Immature natural killer cell (primary cell): Measurements from ENCODE around the gene SPRED2. TPM values are rescaled to one million over a fixed set of nuclear protein-coding genes. Genes with fewer than 3 reads are reported as not detected.
A peak's percentile ranks its signal among the peaks of the same experiment; 100 is the strongest.

ENCODE experiments used
- DNase-seq, 3 donors: peaks; one replicate each; pipeline ENCODE4 v3.0.0; 2022; ENCODE audit warnings: mixed read lengths in 1 of 3
- H3K27ac Mint-ChIP-seq, 6 donors: one replicate each; pipeline ENCODE4 v1.8.0; 2020; ENCODE audit warnings: mixed read lengths in 6 of 6, mild to moderate bottlenecking in 5 of 6, inconsistent platforms in 4 of 6, moderate library complexity in 3 of 6
- H3K27me3 Mint-ChIP-seq, 3 donors: one replicate each; pipeline ENCODE4 v1.8.0; 2020 to 2021; ENCODE audit warnings: low read depth in 3 of 3, mild to moderate bottlenecking in 3 of 3, mixed read lengths in 3 of 3, moderate library complexity in 3 of 3, inconsistent platforms in 1 of 3
- H3K36me3 Mint-ChIP-seq, 3 donors: one replicate each; pipeline ENCODE4 v1.8.0; 2020; ENCODE audit warnings: mixed read lengths in 3 of 3, inconsistent platforms in 2 of 3, mild to moderate bottlenecking in 2 of 3
- H3K4me1 Mint-ChIP-seq, 2 donors: one replicate each; pipeline ENCODE4 v1.8.0; 2020; ENCODE audit warnings: inconsistent platforms in 2 of 2, mild to moderate bottlenecking in 2 of 2, mixed read lengths in 2 of 2, moderate library complexity in 1 of 2
- H3K4me3 Mint-ChIP-seq, 5 donors: one replicate each; pipeline ENCODE4 v1.8.0; 2020; ENCODE audit warnings: mild to moderate bottlenecking in 5 of 5, mixed read lengths in 5 of 5, inconsistent platforms in 3 of 5, moderate library complexity in 3 of 5
- H3K9me3 Mint-ChIP-seq, 6 donors: one replicate each; pipeline ENCODE4 v1.8.0; 2020; ENCODE audit warnings: mild to moderate bottlenecking in 6 of 6, mixed read lengths in 6 of 6, inconsistent platforms in 4 of 6, moderate library complexity in 3 of 6
- polyA plus RNA-seq, 3 donors: library from polyadenylated mRNA; unstranded; fragments of 300-500 nt; fragmentation: Illumina TruSeq; gene quantifications; one replicate each; pipeline ENCODE4 v1.2.3, GENCODE V29; 2021

The SPRED2 gene
- polyA plus RNA-seq, 3 donors from 2014 or later: 0.67 to 1.4 TPM; not detected in 1

DNA sequence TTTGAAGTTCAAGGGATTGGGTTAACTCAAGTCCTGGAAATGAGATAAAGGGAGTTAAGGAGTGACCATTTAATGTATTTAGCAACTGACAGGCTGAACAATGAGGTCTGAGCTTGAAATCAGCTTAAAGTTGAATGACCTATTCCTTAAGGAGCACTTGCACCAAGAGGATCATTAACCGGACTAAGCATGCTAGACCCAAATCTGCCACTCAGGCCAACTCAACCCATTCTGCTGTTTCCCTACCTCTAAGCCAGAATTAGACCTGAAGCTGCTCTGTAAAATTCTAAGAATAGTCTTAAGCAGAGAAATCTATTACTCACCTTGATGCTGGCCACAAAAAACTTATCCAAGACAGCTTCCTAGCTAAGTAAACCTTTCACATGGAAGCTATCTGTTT, 59.8 kb downstream of the SPRED2 start:
- DNase-seq: no peak
- Mint-ChIP-seq H3K4me3 (no peak overlapping the region), H3K4me1 (peaks cover 0 to 9% of the 10 kb centered on the region in 2 donors), H3K27me3 (peaks cover 0 to 3% (median 0%) of the 10 kb centered on the region in 3 donors), H3K9me3 (no peaks in the 10 kb centered on the region), H3K36me3 (no peaks in the 10 kb centered on the region), H3K27ac (no peak overlapping the region)

DNA sequence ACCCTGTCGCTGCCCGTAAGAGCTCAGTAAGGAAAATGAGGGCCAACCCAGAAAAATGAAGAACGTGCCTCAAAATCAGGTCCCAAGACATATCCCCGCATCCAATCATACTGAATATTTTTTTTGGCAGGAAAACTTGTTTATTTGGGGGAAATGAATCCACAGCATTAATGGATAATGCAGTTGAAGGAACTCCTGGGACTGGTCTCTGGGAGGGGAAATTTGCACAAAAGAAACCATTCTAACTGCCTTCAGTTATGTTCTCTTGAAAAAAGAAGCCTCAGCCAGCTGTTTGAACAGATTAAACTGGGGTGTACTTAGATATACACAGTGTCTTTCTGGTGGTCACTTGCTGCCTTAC, 61.3 kb downstream of the SPRED2 start:
- Mint-ChIP-seq H3K9me3 (no peaks in the 10 kb centered on the region), H3K4me3 (no peak overlapping the region), H3K27me3 (no peaks in the 10 kb centered on the region), H3K27ac (no peak overlapping the region), H3K36me3 (no peaks in the 10 kb centered on the region), H3K4me1 (no peaks in the 10 kb centered on the region)
- no peak for DNase-seq

DNA sequence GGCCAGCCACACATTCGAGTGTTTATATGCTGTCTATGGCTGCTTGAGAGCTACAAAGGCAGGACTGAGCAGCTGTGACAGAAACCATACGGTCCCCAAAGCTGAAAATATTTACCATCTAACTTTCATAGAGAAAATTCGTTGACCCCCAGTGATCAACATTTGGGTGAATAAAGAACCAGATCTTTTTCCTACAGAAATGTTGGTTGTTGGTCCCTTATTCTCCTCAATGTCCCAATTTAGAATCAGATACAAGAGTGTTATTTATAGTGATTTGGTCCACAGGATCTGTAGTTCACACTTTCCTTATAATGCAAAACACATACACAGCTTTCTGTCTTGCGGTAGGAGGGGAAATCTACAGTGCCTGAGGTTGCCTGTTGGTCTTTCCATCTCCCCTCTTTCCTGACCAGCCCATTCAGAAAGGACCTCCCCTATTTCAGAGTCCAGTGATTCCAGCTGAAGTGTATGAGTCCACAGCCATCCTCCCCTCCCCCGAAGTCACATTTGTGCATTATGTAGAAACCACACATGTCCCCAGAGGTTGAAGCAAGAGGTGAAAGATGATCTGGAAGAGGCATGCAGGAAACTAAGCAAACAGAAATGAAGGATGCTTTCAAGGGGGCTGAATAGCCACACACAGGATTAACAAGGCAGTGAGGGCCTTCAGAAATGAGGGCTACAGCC, 61.9 kb downstream of the SPRED2 start:
- no peak overlapping the region for H3K27ac Mint-ChIP-seq
- no peak overlapping the region for H3K4me3 Mint-ChIP-seq
- DNase-seq: no peak
- H3K9me3 Mint-ChIP-seq: no peaks in the 10 kb centered on the region
- H3K4me1 Mint-ChIP-seq: no peaks in the 10 kb centered on the region
- no peaks in the 10 kb centered on the region for H3K27me3 Mint-ChIP-seq
- no peaks in the 10 kb centered on the region for H3K36me3 Mint-ChIP-seq

DNA sequence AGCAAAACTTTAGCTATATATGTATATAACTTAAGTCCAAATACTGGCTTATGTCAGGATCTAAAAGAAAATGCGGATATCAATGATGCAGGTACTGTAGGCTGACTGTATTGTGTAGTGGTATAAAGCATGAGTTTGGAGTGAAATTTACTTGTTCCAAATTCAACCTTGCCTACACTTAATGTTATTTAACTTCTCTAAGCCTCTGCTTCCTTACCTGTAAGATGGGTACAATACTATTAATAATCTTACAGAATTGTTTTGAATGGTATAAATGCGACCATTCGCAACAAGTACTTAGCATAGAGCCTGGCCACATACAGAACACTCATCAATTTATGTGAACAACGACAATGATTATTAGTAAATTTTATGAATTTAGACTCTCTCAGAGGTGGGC, 62.4 kb downstream of the SPRED2 start:
- Mint-ChIP-seq H3K9me3 (no peaks in the 10 kb centered on the region), H3K4me3 (no peak overlapping the region), H3K27me3 (no peaks in the 10 kb centered on the region), H3K4me1 (no peaks in the 10 kb centered on the region), H3K27ac (no peak overlapping the region), H3K36me3 (no peaks in the 10 kb centered on the region)
- no peak for DNase-seq

DNA sequence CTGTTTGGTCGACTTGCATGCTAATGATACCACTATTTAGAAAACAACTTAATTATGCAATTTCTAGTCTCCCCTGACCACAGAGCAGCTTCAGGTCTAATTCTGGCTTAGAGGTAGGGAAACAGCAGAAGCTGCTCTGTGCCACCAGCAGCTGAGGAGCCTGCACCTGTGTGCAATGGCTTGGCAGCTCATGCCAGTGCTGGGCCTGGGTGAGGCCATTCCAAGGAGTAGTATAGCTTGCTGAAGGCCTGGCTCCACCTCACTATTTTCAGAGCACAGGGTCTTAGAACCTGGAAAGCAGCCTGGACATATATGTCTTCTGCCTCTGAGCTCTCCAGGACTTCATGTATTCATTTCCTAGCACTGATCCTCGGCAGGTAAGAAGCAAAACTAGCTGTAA, 62.8 kb downstream of the SPRED2 start:
- no peak overlapping the region for H3K27ac Mint-ChIP-seq
- H3K4me1 Mint-ChIP-seq: no peaks in the 10 kb centered on the region
- H3K4me3 Mint-ChIP-seq: no peak overlapping the region
- H3K9me3 Mint-ChIP-seq: no peaks in the 10 kb centered on the region
- no peaks in the 10 kb centered on the region for H3K36me3 Mint-ChIP-seq
- DNase-seq: no peak
- no peaks in the 10 kb centered on the region for H3K27me3 Mint-ChIP-seq

DNA sequence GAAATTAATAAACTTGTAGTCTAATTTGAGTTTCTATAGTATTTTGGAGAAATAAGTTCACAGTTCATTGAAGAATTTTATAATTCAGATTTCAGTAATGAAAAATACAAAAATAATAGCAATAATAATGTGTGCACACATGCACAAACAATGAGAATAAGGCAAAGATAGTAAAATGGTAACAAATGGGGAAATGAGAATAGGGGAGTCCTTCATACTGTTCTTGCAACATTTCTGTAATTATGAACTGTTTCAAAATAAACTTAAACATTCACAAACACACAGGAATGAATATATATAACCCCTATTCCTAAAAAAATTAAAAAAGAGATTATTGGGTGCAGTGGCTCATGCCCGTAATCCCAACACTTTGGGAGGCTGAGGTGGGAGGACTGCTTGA, 63.9 kb downstream of the SPRED2 start:
- DNase-seq: no peak
- H3K36me3 Mint-ChIP-seq: no peaks in the 10 kb centered on the region
- no peaks in the 10 kb centered on the region for H3K27me3 Mint-ChIP-seq
- H3K9me3 Mint-ChIP-seq: no peaks in the 10 kb centered on the region
- H3K27ac Mint-ChIP-seq: no peak overlapping the region
- H3K4me3 Mint-ChIP-seq: no peak overlapping the region
- no peaks in the 10 kb centered on the region for H3K4me1 Mint-ChIP-seq

DNA sequence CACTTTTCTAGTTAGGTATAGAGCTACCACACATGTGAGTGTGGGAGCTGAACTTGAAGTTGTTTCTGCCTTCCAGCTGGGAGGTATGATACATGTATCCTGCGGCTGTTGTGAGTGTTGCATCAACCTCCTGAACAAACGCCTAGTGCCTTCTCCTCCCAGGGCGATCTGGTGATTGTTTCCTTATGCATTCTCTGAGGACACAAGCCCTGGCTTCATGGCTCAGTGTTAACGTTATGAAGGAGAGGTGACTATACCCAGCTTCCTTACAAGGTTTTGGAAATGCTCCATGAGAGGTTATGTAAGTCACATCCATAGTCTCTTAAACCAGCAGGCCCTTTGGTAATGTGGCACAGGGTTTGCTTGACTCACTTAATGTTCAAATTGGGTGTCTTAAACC, 64.9 kb downstream of the SPRED2 start:
- Mint-ChIP-seq H3K9me3 (no peaks in the 10 kb centered on the region), H3K4me3 (no peak overlapping the region), H3K27me3 (no peaks in the 10 kb centered on the region), H3K36me3 (no peaks in the 10 kb centered on the region), H3K4me1 (no peaks in the 10 kb centered on the region), H3K27ac (no peak overlapping the region)
- no peak for DNase-seq

DNA sequence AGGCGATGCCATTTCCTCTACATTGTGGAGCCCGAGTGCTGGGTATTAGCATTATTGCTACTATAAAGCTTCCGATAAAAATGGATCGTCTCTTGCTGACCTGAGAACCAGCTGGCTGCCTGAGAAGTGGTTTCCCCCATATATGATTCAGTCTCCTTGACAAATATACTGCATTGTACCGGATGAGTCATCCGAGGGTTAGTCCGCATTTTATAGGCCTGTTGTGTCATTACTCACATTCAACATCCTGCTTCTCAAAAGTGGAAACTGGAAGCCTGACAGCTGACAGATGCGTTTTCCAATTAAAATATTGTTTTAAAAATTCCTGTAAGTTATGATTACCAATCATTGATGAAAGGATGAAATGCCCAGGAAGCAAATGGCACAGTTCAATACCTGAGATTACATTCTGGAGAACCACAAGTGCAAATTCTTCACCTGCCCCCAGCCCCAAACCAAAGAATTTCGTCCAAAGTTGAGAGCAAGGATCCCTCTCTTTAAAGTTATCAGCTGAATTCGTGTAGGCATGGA, 65.7 kb downstream of the SPRED2 start:
- H3K36me3 Mint-ChIP-seq: no peaks in the 10 kb centered on the region
- no peaks in the 10 kb centered on the region for H3K4me1 Mint-ChIP-seq
- no peaks in the 10 kb centered on the region for H3K9me3 Mint-ChIP-seq
- peak overlapping the region in 1 of 5 donors; percentile 57 for H3K4me3 Mint-ChIP-seq
- H3K27me3 Mint-ChIP-seq: no peaks in the 10 kb centered on the region
- DNase-seq: peak in 1 of 3 donors; percentile 7
- no peak overlapping the region for H3K27ac Mint-ChIP-seq

DNA sequence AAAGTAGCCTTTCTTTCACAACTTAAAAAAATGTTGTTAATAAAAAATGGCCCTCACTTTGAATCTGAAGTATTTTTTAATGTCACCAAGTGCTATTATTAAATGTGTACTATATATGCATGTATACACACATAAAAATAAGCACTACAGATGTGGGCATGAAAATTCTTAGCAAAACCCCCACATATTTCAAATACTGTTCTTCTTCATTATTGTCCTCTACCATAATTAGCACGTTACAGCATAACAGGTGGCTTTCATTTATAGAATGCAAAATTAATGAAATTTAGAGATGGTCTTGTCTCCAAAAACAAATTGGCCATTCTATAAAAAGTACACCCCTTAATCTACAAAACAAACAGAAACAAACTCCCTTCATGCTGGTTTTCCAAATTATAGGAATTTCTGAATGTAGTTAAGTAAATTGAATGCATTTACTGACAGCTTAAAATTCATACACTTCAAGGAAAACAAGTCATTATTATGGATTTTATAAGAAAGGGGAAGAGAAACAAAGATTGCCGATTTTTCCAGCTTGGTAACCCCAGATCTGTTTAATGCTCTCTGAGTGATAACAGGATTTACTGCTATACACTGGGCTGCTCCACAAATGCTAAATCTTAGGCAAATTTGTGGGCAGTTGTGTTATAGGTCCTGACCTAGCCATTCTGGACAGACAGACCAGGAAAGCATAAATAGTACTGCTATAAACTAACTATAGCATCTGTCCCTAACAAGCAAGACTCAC, 67.2 kb downstream of the SPRED2 start:
- Mint-ChIP-seq H3K27me3 (no peaks in the 10 kb centered on the region), H3K9me3 (no peaks in the 10 kb centered on the region), H3K36me3 (no peaks in the 10 kb centered on the region), H3K27ac (no peak overlapping the region), H3K4me1 (no peaks in the 10 kb centered on the region), H3K4me3 (no peak overlapping the region)
- no peak for DNase-seq

DNA sequence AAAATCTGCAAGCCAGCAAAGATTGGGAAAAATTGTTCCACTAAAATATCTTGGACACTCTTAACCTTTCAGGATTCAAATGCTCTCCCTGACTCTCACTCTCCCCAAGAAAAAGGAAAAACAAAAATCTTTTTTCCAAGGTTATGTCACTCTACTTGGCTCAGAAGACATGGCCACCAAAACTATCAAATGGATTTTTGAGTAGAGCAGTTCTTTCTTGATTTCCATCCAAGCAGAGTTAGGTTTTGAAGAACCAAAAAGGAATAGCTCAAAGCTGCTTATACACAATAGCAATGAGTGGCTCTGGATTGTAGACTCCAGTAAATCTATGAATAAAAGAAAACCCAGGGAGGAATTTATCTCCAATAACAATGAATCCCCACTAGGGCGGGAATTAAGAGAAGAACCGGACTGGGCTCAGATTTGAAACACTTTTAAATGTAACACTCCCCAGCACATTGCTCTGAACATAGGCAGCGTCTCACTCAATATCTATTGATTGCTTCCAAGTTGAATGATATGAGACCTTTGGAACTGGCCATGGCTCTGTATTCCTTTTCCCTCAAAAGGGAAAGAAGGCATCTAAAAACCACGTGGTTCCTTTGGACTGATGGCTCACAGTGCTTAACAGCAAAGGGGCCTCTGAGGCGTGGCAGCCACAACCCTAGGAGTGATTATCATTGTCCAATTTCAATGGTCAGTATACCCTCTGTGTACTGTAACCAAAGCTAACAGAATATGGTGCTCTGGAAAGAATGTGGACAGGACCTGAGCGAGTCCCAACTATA, 68.3 kb downstream of the SPRED2 start:
- no peak for DNase-seq
- H3K27me3 Mint-ChIP-seq: no peaks in the 10 kb centered on the region
- H3K4me1 Mint-ChIP-seq: no peaks in the 10 kb centered on the region
- no peaks in the 10 kb centered on the region for H3K36me3 Mint-ChIP-seq
- no peaks in the 10 kb centered on the region for H3K9me3 Mint-ChIP-seq
- H3K27ac Mint-ChIP-seq: no peak overlapping the region
- no peak overlapping the region for H3K4me3 Mint-ChIP-seq

DNA sequence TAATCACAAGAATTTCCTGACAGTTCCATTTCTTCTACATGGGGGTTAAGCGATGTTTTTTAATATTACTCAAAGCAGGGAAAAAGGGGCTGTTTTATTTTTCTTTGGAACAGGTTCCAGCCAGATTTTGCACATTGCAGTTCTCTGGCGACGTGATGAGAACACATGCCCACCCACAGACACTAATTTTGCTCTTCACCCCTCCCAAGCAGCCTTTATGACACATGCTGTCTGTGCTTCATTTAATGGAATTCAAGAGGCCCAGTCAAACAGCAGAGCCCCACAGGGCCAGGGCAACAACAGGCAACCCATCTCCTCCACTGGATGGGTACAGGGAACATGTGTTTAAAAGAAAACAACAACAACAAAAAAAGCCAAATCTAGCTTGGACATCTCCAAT, 70.8 kb downstream of the SPRED2 start:
- Mint-ChIP-seq H3K4me1 (peaks cover 3 to 11% of the 10 kb centered on the region in 2 donors), H3K27ac (no peak overlapping the region), H3K36me3 (no peaks in the 10 kb centered on the region), H3K9me3 (no peaks in the 10 kb centered on the region), H3K4me3 (no peak overlapping the region), H3K27me3 (no peaks in the 10 kb centered on the region)
- DNase-seq: no peak

DNA sequence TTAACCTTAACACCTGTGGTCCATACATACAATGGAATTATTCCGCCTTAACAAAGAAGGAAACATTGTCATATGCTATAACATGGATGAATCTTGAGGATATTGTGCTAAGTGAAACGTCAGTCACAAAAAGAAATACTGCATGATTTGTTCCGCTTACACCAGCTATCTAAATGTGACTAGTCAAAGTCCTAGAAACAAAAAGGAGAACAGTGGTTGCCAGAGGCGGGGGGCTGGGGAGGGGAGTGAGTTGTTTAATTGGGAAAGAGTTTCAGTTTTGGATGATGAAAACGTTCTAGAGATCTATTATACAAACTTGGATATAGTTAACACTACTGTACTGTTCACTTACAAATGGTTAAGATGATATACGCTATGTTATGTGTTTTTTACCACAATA, 72.0 kb downstream of the SPRED2 start:
- H3K27me3 Mint-ChIP-seq: no peaks in the 10 kb centered on the region
- no peaks in the 10 kb centered on the region for H3K9me3 Mint-ChIP-seq
- no peak overlapping the region for H3K4me3 Mint-ChIP-seq
- H3K36me3 Mint-ChIP-seq: no peaks in the 10 kb centered on the region
- H3K27ac Mint-ChIP-seq: no peak overlapping the region
- DNase-seq: no peak
- H3K4me1 Mint-ChIP-seq: peaks cover 3 to 11% of the 10 kb centered on the region in 2 donors

DNA sequence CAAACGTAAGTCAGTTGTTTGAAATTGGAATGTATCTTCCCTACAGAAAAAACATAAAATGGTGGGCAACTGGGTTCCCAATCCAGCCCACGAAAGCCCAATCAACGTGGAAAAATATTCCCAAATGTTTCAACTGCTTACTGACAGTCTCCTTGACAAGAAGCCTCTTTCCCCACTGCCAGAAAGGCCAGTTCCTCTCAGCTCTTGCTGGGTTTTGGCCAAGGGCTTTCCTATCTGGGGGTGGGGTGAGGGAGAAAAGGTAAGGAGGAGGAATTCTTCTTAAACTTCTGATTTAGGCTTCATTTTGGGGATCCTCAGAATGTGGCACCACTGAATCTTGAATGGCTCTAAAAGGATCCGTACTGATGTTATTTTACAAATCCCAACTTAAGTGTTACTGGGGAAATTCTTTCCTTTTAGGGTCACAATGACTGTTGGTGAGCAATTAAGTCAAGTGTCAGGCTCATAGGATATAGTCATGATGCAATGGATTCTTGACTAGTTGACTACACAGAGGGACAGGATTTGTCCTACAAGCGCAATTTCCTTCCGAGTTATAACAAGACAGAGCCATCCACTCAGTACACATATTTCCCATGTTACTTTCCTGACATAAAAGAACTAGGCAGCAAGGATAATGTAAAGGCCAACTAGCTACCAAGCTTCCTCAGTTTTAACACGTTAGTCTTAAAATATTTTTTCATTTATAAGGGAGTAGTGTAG, 73.6 kb downstream of the SPRED2 start:
- Mint-ChIP-seq H3K36me3 (no peaks in the 10 kb centered on the region), H3K4me1 (peaks cover 3 to 11% of the 10 kb centered on the region in 2 donors), H3K27me3 (peaks cover 0 to 2% (median under 1%) of the 10 kb centered on the region in 3 donors), H3K4me3 (no peak overlapping the region), H3K27ac (no peak overlapping the region), H3K9me3 (no peaks in the 10 kb centered on the region)
- no peak for DNase-seq

DNA sequence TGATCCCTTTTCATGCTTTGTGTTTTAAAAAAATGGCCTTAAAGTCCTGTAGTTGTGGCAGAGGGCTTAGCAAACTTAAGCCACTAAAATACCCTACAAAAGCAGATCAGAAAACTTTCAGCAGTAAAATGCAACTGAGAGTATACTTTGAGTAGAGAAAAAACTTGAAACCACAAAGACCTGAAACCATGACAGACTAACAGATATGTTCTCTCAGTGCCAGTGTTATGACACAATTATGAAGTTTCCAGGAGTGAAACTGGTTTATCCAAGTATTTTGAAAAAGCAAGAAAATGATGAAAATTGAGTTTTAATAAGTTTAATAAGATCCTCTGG, 74.5 kb downstream of the SPRED2 start:
- H3K27ac Mint-ChIP-seq: peak overlapping the region in 1 of 6 donors; percentile 25
- no peaks in the 10 kb centered on the region for H3K36me3 Mint-ChIP-seq
- H3K4me1 Mint-ChIP-seq: peaks cover 3 to 11% of the 10 kb centered on the region in 2 donors
- no peak overlapping the region for H3K4me3 Mint-ChIP-seq
- H3K27me3 Mint-ChIP-seq: peaks cover 0 to 3% (median 2%) of the 10 kb centered on the region in 3 donors
- no peaks in the 10 kb centered on the region for H3K9me3 Mint-ChIP-seq
- no peak for DNase-seq
